ENCODE results near the gene TSC22D2.

GRCh38 chr3:150377601-150378300 lies 30.3 kb upstream of the TSC22D2 start:
- TF ChIP-seq, protein P1, sequence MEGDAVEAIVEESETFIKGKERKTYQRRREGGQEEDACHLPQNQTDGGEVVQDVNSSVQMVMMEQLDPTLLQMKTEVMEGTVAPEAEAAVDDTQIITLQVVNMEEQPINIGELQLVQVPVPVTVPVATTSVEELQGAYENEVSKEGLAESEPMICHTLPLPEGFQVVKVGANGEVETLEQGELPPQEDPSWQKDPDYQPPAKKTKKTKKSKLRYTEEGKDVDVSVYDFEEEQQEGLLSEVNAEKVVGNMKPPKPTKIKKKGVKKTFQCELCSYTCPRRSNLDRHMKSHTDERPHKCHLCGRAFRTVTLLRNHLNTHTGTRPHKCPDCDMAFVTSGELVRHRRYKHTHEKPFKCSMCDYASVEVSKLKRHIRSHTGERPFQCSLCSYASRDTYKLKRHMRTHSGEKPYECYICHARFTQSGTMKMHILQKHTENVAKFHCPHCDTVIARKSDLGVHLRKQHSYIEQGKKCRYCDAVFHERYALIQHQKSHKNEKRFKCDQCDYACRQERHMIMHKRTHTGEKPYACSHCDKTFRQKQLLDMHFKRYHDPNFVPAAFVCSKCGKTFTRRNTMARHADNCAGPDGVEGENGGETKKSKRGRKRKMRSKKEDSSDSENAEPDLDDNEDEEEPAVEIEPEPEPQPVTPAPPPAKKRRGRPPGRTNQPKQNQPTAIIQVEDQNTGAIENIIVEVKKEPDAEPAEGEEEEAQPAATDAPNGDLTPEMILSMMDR (IDR thresholded peaks at IDR 0.05; ENCODE audit: low read length), result no peak
- no peak for TF ChIP-seq EZH2 (optimal IDR thresholded peaks at IDR 0.05; ENCODE audit: low read depth, low read length)

Data from MM.1S (cell line).